HG02943 (cell line): ENCODE measurements around the gene RBM33.

Experiments used
- ATAC-seq: cut with Tn5 transposase; IDR thresholded peaks from one replicate; pipeline ENCODE4 v1.9.1; 2021; ENCODE audit warnings: mild to moderate bottlenecking, low read depth, moderate library complexity; ENCODE audit not compliant: unreplicated experiment

The RBM33 gene

GRCh38 chr7:155721056-155721455, 76.6 kb downstream of the RBM33 start:
- ATAC-seq: no peak

GRCh38 chr7:155722118-155722517, 77.7 kb downstream of the RBM33 start:
- peak; percentile 59 for ATAC-seq

GRCh38 chr7:155722936-155723335, 78.5 kb downstream of the RBM33 start:
- ATAC-seq: no peak

- peak; percentile 66 for ATAC-seq
Observed at GRCh38 chr7:155724327-155725005, 80.0 kb downstream of the RBM33 start.

GRCh38 chr7:155725006-155725355, 80.5 kb downstream of the RBM33 start:
- ATAC-seq: no peak

- ATAC-seq: no peak
Observed at GRCh38 chr7:155727616-155728015, 83.2 kb downstream of the RBM33 start.

- ATAC-seq: no peak
Observed at GRCh38 chr7:155728116-155728515, 83.7 kb downstream of the RBM33 start.

- no peak for ATAC-seq
Observed at GRCh38 chr7:155729847-155730246, 85.4 kb downstream of the RBM33 start.

- no peak for ATAC-seq
Observed at GRCh38 chr7:155731380-155731779, 86.9 kb downstream of the RBM33 start.

GRCh38 chr7:155731871-155732270, 87.4 kb downstream of the RBM33 start:
- no peak for ATAC-seq

- no peak for ATAC-seq
Observed at GRCh38 chr7:155732286-155732685, 87.8 kb downstream of the RBM33 start.

- no peak for ATAC-seq
Observed at GRCh38 chr7:155733582-155734444, 89.4 kb downstream of the RBM33 start.

- no peak for ATAC-seq
Observed at GRCh38 chr7:155734445-155734809, 90.0 kb downstream of the RBM33 start.

- ATAC-seq: no peak
Observed at GRCh38 chr7:155735442-155736115, 91.1 kb downstream of the RBM33 start.

GRCh38 chr7:155737590-155737989, 93.1 kb downstream of the RBM33 start:
- no peak for ATAC-seq

GRCh38 chr7:155738104-155738503, 93.6 kb downstream of the RBM33 start:
- no peak for ATAC-seq

GRCh38 chr7:155738652-155739537, 94.4 kb downstream of the RBM33 start:
- ATAC-seq: peak; percentile 59

- no peak for ATAC-seq
Observed at GRCh38 chr7:155739538-155740143, 95.2 kb downstream of the RBM33 start.

GRCh38 chr7:155741082-155741481, 96.6 kb downstream of the RBM33 start:
- no peak for ATAC-seq

- ATAC-seq: no peak
Observed at GRCh38 chr7:155741805-155742204, 97.3 kb downstream of the RBM33 start.
